Gastroesophageal sphincter (tissue), 3 donors: ENCODE measurements around the gene SNAP29.
"Not testable (repeated sequence)": the region's sequence is repeated elsewhere in the genome, so short reads cannot be mapped to it uniquely, and the experiment has no call there.

Experiments used
- CTCF ChIP-seq, 4 experiments: fragments of 200-600 bp in 2 of 4; fragments of 450-650 bp in 2 of 4; sonication (generic) in 1 of 4; IDR thresholded peaks; one replicate each; pipeline ENCODE4 v1.5.1; 2017 to 2019; ENCODE audit warnings: antibody characterized with exemption in 4 of 4, mild to moderate bottlenecking in 2 of 4, moderate library complexity in 2 of 4
- POLR2AphosphoS5 ChIP-seq: sonication (generic); formaldehyde crosslinking; IDR thresholded peaks from one replicate; pipeline ENCODE4 v1.6.1; 2017; ENCODE audit warnings: antibody characterized with exemption

GRCh38 chr22:20935049-20935448 is 76.2 kb downstream of the SNAP29 start:
- TF ChIP-seq CTCF (IDR thresholded peaks at IDR 0.05); POLR2AphosphoS5: not testable (repeated sequence)
